SU-DHL-6 (cell line): ENCODE data around the gene CYB5R4.

Source experiments
- EZH2phosphoT487 ChIP-seq: fragments of 200-600 bp; sonication (generic), shearing (Covaris generic); conservative IDR thresholded peaks from 2 replicates; pipeline ENCODE4 v1.6.1; 2018; ENCODE audit warnings: mild to moderate bottlenecking, antibody characterized with exemption, low read length, moderate library complexity, mixed read lengths
- TF ChIP-seq, protein P1 (sequence below): fragments of 200-600 bp; sonication (generic); IDR thresholded peaks from one replicate; pipeline ENCODE4 v1.5.1; 2017; ENCODE audit warnings: antibody characterized with exemption, mild to moderate bottlenecking, low read length, moderate library complexity; ENCODE audit not compliant: insufficient read depth, poor library complexity, severe bottlenecking

DNA sequence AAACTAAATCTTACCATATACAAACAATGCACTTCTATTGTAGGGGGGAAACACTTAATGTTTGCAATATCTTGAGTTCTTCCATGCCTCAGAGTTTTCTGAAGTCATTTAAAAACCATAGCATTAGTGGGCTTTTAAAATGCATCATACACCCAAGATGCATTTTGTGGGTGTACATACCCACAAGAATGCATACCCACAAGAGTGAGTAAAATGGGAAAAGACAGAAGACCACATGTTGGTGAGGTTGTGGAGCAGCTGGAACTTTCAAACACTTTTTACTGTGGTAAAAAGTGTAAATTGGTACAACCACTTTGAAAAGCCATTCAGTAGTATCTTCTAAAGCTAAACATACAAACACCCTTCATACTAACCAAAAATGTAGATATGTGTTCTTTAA lies 57.5 kb downstream of the CYB5R4 start:
- TF ChIP-seq, protein P1, sequence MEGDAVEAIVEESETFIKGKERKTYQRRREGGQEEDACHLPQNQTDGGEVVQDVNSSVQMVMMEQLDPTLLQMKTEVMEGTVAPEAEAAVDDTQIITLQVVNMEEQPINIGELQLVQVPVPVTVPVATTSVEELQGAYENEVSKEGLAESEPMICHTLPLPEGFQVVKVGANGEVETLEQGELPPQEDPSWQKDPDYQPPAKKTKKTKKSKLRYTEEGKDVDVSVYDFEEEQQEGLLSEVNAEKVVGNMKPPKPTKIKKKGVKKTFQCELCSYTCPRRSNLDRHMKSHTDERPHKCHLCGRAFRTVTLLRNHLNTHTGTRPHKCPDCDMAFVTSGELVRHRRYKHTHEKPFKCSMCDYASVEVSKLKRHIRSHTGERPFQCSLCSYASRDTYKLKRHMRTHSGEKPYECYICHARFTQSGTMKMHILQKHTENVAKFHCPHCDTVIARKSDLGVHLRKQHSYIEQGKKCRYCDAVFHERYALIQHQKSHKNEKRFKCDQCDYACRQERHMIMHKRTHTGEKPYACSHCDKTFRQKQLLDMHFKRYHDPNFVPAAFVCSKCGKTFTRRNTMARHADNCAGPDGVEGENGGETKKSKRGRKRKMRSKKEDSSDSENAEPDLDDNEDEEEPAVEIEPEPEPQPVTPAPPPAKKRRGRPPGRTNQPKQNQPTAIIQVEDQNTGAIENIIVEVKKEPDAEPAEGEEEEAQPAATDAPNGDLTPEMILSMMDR = no peak
- no peak for TF ChIP-seq EZH2phosphoT487
